SK-N-SH treated with all-trans-retinoic acid at 6 μM for 48 hours (cell line): ENCODE measurements around the gene BLNK.

Source experiments
- ATAC-seq: fragments of 200-7000 bp; cut with Tn5 transposase; 3 replicates; pipeline ENCODE4 v1.9.1; 2020; ENCODE audit warnings: mild to moderate bottlenecking, moderate library complexity
- ARNTL ChIP-seq: fragments of 450-650 bp; formaldehyde crosslinking; IDR thresholded peaks from 2 replicates; pipeline ENCODE4 v1.5.0; 2020; ENCODE audit warnings: low read depth, mild to moderate bottlenecking, moderate library complexity, borderline replicate concordance
- BACH2 ChIP-seq: fragments of 250-450 bp; sonication (Bioruptor Pico); IDR thresholded peaks from 2 replicates; pipeline ENCODE4 v1.9.0; 2021; ENCODE audit warnings: mild to moderate bottlenecking, borderline replicate concordance
- CSDC2 ChIP-seq: fragments of 250-450 bp; sonication (Bioruptor Pico); IDR thresholded peaks from 2 replicates; pipeline ENCODE4 v1.5.0; 2020; ENCODE audit warnings: mild to moderate bottlenecking, moderate library complexity
- CSRNP3 ChIP-seq: fragments of 250-450 bp; sonication (Bioruptor Pico); IDR thresholded peaks from 2 replicates; pipeline ENCODE4 v1.5.1; 2021; ENCODE audit warnings: mild to moderate bottlenecking, moderate library complexity
- ESRRG ChIP-seq: fragments of 250-450 bp; sonication (Bioruptor Pico); IDR thresholded peaks from 2 replicates; pipeline ENCODE4 v1.6.1; 2021; ENCODE audit warnings: mild to moderate bottlenecking
- GLIS3 ChIP-seq: fragments of 250-450 bp; sonication (Bioruptor Pico); IDR thresholded peaks from 2 replicates; pipeline ENCODE4 v1.5.0; 2020; ENCODE audit warnings: mild to moderate bottlenecking, moderate library complexity
- ISL1 ChIP-seq: fragments of 250-450 bp; sonication (Bioruptor Pico); IDR thresholded peaks from 2 replicates; pipeline ENCODE4 v2.1.2; 2022; ENCODE audit warnings: mild to moderate bottlenecking, moderate library complexity
- OSR1 ChIP-seq: fragments of 250-450 bp; sonication (Bioruptor Pico); IDR thresholded peaks from 2 replicates; pipeline ENCODE4 v1.8.0; 2022; ENCODE audit warnings: moderate library complexity, mild to moderate bottlenecking, inconsistent platforms
- PATZ1 ChIP-seq: fragments of 250-450 bp; sonication (Bioruptor Pico); IDR thresholded peaks from 2 replicates; pipeline ENCODE4 v1.8.0; 2020; ENCODE audit warnings: mild to moderate bottlenecking, moderate library complexity, borderline replicate concordance
- POU6F1 ChIP-seq: fragments of 250-450 bp; sonication (Bioruptor Pico); IDR thresholded peaks from 2 replicates; pipeline ENCODE4 v1.8.0; 2021; ENCODE audit warnings: low read depth, mild to moderate bottlenecking, moderate library complexity, borderline replicate concordance
- TCF4 ChIP-seq: fragments of 250-450 bp; sonication (Bioruptor Pico); IDR thresholded peaks from 2 replicates; pipeline ENCODE4 v1.8.0; 2021; ENCODE audit warnings: mild to moderate bottlenecking, moderate library complexity, borderline replicate concordance
- TOX ChIP-seq: fragments of 250-450 bp; sonication (Bioruptor Pico); IDR thresholded peaks from 2 replicates; pipeline ENCODE4 v1.8.0; 2021; ENCODE audit warnings: mild to moderate bottlenecking, moderate library complexity, borderline replicate concordance
- TSHZ2 ChIP-seq: fragments of 250-450 bp; sonication (Bioruptor Pico); IDR thresholded peaks from 2 replicates; pipeline ENCODE4 v1.5.0; 2020; ENCODE audit warnings: mild to moderate bottlenecking, moderate library complexity
- ZC3H10 ChIP-seq: fragments of 250-450 bp; sonication (Bioruptor Pico); IDR thresholded peaks from 2 replicates; pipeline ENCODE4 v1.5.1; 2021; ENCODE audit warnings: mild to moderate bottlenecking, moderate library complexity
- ZFP3 ChIP-seq: fragments of 250-450 bp; sonication (Bioruptor Pico); IDR thresholded peaks from 2 replicates; pipeline ENCODE4 v1.5.0; 2020; ENCODE audit warnings: mild to moderate bottlenecking, moderate library complexity
- ZNF565 ChIP-seq: fragments of 450-650 bp; formaldehyde crosslinking; conservative IDR thresholded peaks from 2 replicates; pipeline ENCODE4 v1.5.0; 2020; ENCODE audit warnings: low read depth, mild to moderate bottlenecking, moderate library complexity
- ZNF8 ChIP-seq: fragments of 450-650 bp; formaldehyde crosslinking; IDR thresholded peaks from 2 replicates; pipeline ENCODE4 v1.5.0; 2020; ENCODE audit warnings: mild to moderate bottlenecking, moderate library complexity

BLNK gene

GRCh38 chr10:96313344-96313743, 42.0 kb upstream of the BLNK start:
- ATAC-seq: no peak
- no peak for TF ChIP-seq ZNF565
- no peak for TF ChIP-seq ARNTL (CRISPR knock-in tag)
- no peak for TF ChIP-seq ZNF8 (CRISPR knock-in tag)
- no peak for TF ChIP-seq ISL1
- TF ChIP-seq GLIS3 (CRISPR knock-in tag): no peak
- no peak for TF ChIP-seq CSRNP3 (CRISPR knock-in tag)
- TF ChIP-seq TSHZ2 (CRISPR knock-in tag): no peak
- no peak for TF ChIP-seq ZFP3 (CRISPR knock-in tag)
- TF ChIP-seq ZC3H10: no peak
- no peak for TF ChIP-seq POU6F1 (CRISPR knock-in tag)
- no peak for TF ChIP-seq CSDC2
- TF ChIP-seq, all 23 proteins: peak for 0

GRCh38 chr10:96311180-96311715, 39.9 kb upstream of the BLNK start:
- no peak for ATAC-seq

GRCh38 chr10:96310321-96310669, 38.9 kb upstream of the BLNK start:
- ATAC-seq: no peak
- no peak for TF ChIP-seq TSHZ2 (CRISPR knock-in tag)
- TF ChIP-seq TOX (CRISPR knock-in tag): no peak
- no peak for TF ChIP-seq TCF4 (CRISPR knock-in tag)
- no peak for TF ChIP-seq BACH2
- no peak for TF ChIP-seq OSR1
- no peak for TF ChIP-seq ESRRG (CRISPR knock-in tag)

More at GRCh38 chr10:96311180-96311715, 39.9 kb upstream of the BLNK start:
- TF ChIP-seq TSHZ2 (CRISPR knock-in tag) (no peak), PATZ1 (CRISPR knock-in tag) (no peak), ZNF8 (CRISPR knock-in tag) (no peak), TOX (CRISPR knock-in tag) (no peak)
